ENCODE measurements around the gene PGM1.

The PGM1 gene

DNA sequence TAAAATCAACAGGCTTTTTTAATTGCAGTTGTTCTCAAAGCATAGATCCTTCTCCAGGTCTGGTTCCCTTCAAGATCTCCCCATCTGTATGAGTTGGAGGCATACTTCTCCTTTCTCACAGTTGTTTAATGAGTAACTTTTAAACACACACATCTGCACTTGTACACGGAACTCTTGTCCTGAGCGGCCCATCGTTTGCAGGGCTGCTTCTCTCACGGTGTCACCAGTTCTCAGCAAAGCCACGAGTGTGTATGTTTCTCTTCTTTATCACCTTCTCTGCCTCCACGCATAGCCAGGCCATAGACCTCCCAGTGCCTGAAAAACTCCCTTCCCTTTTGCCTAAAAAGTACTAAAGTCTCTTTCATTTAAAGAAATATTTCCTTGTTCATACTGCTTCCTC, 111.9 kb downstream of the PGM1 start:
- no peak for DNase-seq

GRCh38 chr1:63709267-63709828, 116.1 kb downstream of the PGM1 start:
- DNase-seq = no peak
